H1 (cell line): ENCODE data around the gene TXNRD2. TPM values are rescaled to one million over a fixed set of nuclear protein-coding genes. Genes with fewer than 3 reads are reported as not detected.

ENCODE experiments used
- CTCF ChIA-PET: fragments of 300-600 bp; sonication (Branson Sonifier 250); formaldehyde crosslinking; loops from one replicate; lab custom pipeline; 2021; ENCODE audit not compliant: partially characterized antibody; lab: Charles Lee
- POLR2A ChIA-PET: fragments of 300-600 bp; sonication (Branson Sonifier 250); formaldehyde crosslinking; loops from one replicate; lab custom pipeline; 2021; ENCODE audit warnings: inconsistent platforms; ENCODE audit not compliant: partially characterized antibody; lab: Charles Lee
- DNase-seq, 2 experiments: peaks; one replicate each; pipeline versions ENCODE4 v3.0.0 to v3.0.0-alpha.2; 2010 to 2022; ENCODE audit warnings: low spot score in 2 of 2, low read depth in 1 of 2, mixed read lengths in 1 of 2
- FAIRE-seq: peaks from 2 replicates; lab custom pipeline; 2011; peaks lifted over from hg19 to GRCh38; lab: Jason Lieb, UNC
- H2AFZ ChIP-seq: 2 replicates; pipeline ENCODE4 v1.8.1; 2012; ENCODE audit warnings: low read length, inconsistent platforms
- H2AK5ac ChIP-seq: 2 replicates; pipeline ENCODE4 v1.6.1; 2013; ENCODE audit warnings: low read depth, low read length
- H2BK120ac ChIP-seq: replicated peaks from 2 replicates; pipeline ENCODE3; 2013; ENCODE audit warnings: low read depth, low read length, inconsistent platforms
- H2BK12ac ChIP-seq: 2 replicates; pipeline ENCODE4 v1.6.1; 2013; ENCODE audit warnings: low read depth, low read length
- H2BK15ac ChIP-seq: 2 replicates; pipeline ENCODE4 v1.6.1; 2013; ENCODE audit warnings: low read length
- H2BK20ac ChIP-seq: 2 replicates; pipeline ENCODE4 v1.6.1; 2013; ENCODE audit warnings: low read length
- H2BK5ac ChIP-seq: 2 replicates; pipeline ENCODE4 v1.6.1; 2013; ENCODE audit warnings: low read depth, low read length
- H3K14ac ChIP-seq: 2 replicates; pipeline ENCODE4 v1.6.1; 2013; ENCODE audit warnings: inconsistent platforms; ENCODE audit not compliant: insufficient read length
- H3K18ac ChIP-seq: 2 replicates; pipeline ENCODE4 v1.6.1; 2013; ENCODE audit warnings: low read length; ENCODE audit errors: extremely low read depth
- H3K23ac ChIP-seq: 2 replicates; pipeline ENCODE4 v1.6.1; 2013; ENCODE audit warnings: inconsistent platforms; ENCODE audit not compliant: insufficient read length
- H3K23me2 ChIP-seq: 2 replicates; pipeline ENCODE4 v1.6.1; 2013; ENCODE audit warnings: low read depth, low read length
- H3K27ac ChIP-seq: 2 replicates; pipeline ENCODE4 v1.6.1; 2011; ENCODE audit warnings: low read depth, low read length, inconsistent platforms
- H3K27me3 ChIP-seq, 4 experiments: replicated peaks in 1 of 4; 1 replicate in 1 of 4; 2 replicates in 3 of 4; pipeline versions ENCODE4 v1.6.1 to v1.8.1; 2011 to 2013; ENCODE audit warnings: low read length in 3 of 4, mild to moderate bottlenecking in 3 of 4, inconsistent platforms in 2 of 4, mixed read lengths in 2 of 4, moderate library complexity in 1 of 4; ENCODE audit not compliant: control insufficient read depth in 3 of 4, insufficient read depth in 3 of 4; ENCODE audit errors: extremely low read depth in 1 of 4
- H3K36me3 ChIP-seq, 4 experiments: 2 replicates each; pipeline versions ENCODE4 v1.6.1 to v1.8.1; 2011 to 2013; ENCODE audit warnings: mild to moderate bottlenecking in 4 of 4, low read length in 3 of 4, moderate library complexity in 2 of 4, control low read depth in 1 of 4, inconsistent platforms in 1 of 4; ENCODE audit not compliant: insufficient read depth in 4 of 4, control insufficient read depth in 2 of 4
- H3K4ac ChIP-seq: replicated peaks from 2 replicates; pipeline ENCODE3; 2013; ENCODE audit warnings: low read length, low read depth, mixed read lengths, inconsistent platforms; ENCODE audit not compliant: insufficient read length
- H3K4me1 ChIP-seq, 4 experiments: replicated peaks in 1 of 4; 1 replicate in 1 of 4; 2 replicates in 3 of 4; pipeline versions ENCODE4 v1.6.1 to v1.8.1; 2011 to 2013; ENCODE audit warnings: low read length in 3 of 4, inconsistent platforms in 2 of 4, mixed read lengths in 1 of 4; ENCODE audit not compliant: insufficient read depth in 4 of 4, control insufficient read depth in 3 of 4
- H3K4me2 ChIP-seq, 2 experiments: 2 replicates each; pipeline versions ENCODE4 v1.6.1 to v1.8.1; 2011 to 2013; ENCODE audit warnings: low read depth in 2 of 2, low read length in 2 of 2, control low read depth in 1 of 2, inconsistent platforms in 1 of 2, mild to moderate bottlenecking in 1 of 2; ENCODE audit not compliant: insufficient read depth in 1 of 2
- H3K4me3 ChIP-seq, 4 experiments: fragments of 200-600, 300-600 bp in 1 of 4; sonication (generic), shearing (Covaris generic), sonication (Bioruptor Twin) in 1 of 4; 2 replicates each; pipeline versions ENCODE4 v1.5.1 to v1.8.1; 2011 to 2016; ENCODE audit warnings: low read length in 4 of 4, low read depth in 3 of 4, control low read depth in 2 of 4, inconsistent platforms in 2 of 4, mild to moderate bottlenecking in 2 of 4, mixed read lengths in 1 of 4, moderate library complexity in 1 of 4; ENCODE audit not compliant: insufficient read depth in 2 of 4; ENCODE audit errors: extremely low read depth in 1 of 4
- H3K56ac ChIP-seq: replicated peaks from 2 replicates; pipeline ENCODE3; 2013; ENCODE audit warnings: low read depth, mild to moderate bottlenecking, mixed read lengths, low read length, inconsistent platforms; ENCODE audit not compliant: insufficient read length
- H3K79me1 ChIP-seq: 2 replicates; pipeline ENCODE4 v1.6.1; 2013; ENCODE audit warnings: low read depth, low read length, control low read depth
- H3K79me2 ChIP-seq, 2 experiments: 2 replicates each; pipeline versions ENCODE4 v1.6.1 to v1.8.1; 2012 to 2013; ENCODE audit warnings: low read length in 2 of 2, mild to moderate bottlenecking in 2 of 2, inconsistent platforms in 1 of 2; ENCODE audit not compliant: insufficient read depth in 2 of 2, control insufficient read depth in 1 of 2
- H3K9ac ChIP-seq, 4 experiments: replicated peaks in 1 of 4; 1 replicate in 1 of 4; 2 replicates in 3 of 4; pipeline versions ENCODE4 v1.6.1 to v1.8.1; 2011 to 2013; ENCODE audit warnings: low read depth in 3 of 4, low read length in 3 of 4, control low read depth in 2 of 4, mild to moderate bottlenecking in 2 of 4, moderate library complexity in 2 of 4, inconsistent platforms in 1 of 4; ENCODE audit errors: extremely low read depth in 1 of 4
- H3K9me3 ChIP-seq, 2 experiments: 2 replicates each; pipeline versions ENCODE4 v1.6.1 to v1.8.1; 2012 to 2013; ENCODE audit warnings: mild to moderate bottlenecking in 2 of 2, moderate library complexity in 2 of 2, control low read depth in 1 of 2, inconsistent platforms in 1 of 2, low read depth in 1 of 2, low read length in 1 of 2, mixed read lengths in 1 of 2; ENCODE audit not compliant: insufficient read depth in 2 of 2
- H4K20me1 ChIP-seq, 2 experiments: replicated peaks in 1 of 2; 2 replicates each; pipeline versions ENCODE3 to v1.8.1; 2011 to 2013; ENCODE audit warnings: inconsistent platforms in 2 of 2, low read length in 2 of 2, mild to moderate bottlenecking in 1 of 2; ENCODE audit not compliant: insufficient read depth in 2 of 2, control insufficient read depth in 1 of 2
- H4K5ac ChIP-seq: 2 replicates; pipeline ENCODE4 v1.6.1; 2013; ENCODE audit warnings: low read length, low read depth, mixed read lengths, inconsistent platforms; ENCODE audit not compliant: insufficient read length
- H4K8ac ChIP-seq: 2 replicates; pipeline ENCODE4 v1.8.0; 2013; ENCODE audit warnings: mild to moderate bottlenecking, moderate library complexity, low read length, inconsistent platforms; ENCODE audit not compliant: insufficient read depth; ENCODE audit errors: extremely low read depth
- H4K91ac ChIP-seq: replicated peaks from 2 replicates; pipeline ENCODE3; 2013; ENCODE audit warnings: low read length, mixed read lengths, inconsistent platforms; ENCODE audit not compliant: insufficient read length
- CBX5 ChIP-seq: fragments of 300-800, 300-1000 bp; sonication (generic); IDR thresholded peaks from 2 replicates; pipeline ENCODE4 v1.7.1; 2016; ENCODE audit warnings: antibody characterized with exemption, low read length, low read depth
- CBX8 ChIP-seq: fragments of 300-800, 300-1000 bp; sonication (generic); IDR thresholded peaks from 2 replicates; pipeline ENCODE4 v1.7.1; 2016; ENCODE audit warnings: low read depth, low read length, borderline replicate concordance
- JUN ChIP-seq: IDR thresholded peaks from 2 replicates; pipeline ENCODE4 v1.6.1; 2011; ENCODE audit warnings: low read depth, mild to moderate bottlenecking, improper control_type of control experiment, low read length
- KDM5A ChIP-seq: fragments of 200-600 bp; IDR thresholded peaks from 2 replicates; pipeline ENCODE4 v1.7.1; 2012; ENCODE audit warnings: mild to moderate bottlenecking, low read length, inconsistent platforms, mixed read lengths
- SAP30 ChIP-seq: fragments of 300-600 bp; sonication (generic); IDR thresholded peaks from 2 replicates; pipeline ENCODE4 v1.7.1; 2012; ENCODE audit warnings: low read length, moderate library complexity, mild to moderate bottlenecking, inconsistent platforms; ENCODE audit not compliant: insufficient read depth, insufficient replicate concordance
- SIRT6 ChIP-seq: IDR thresholded peaks from one replicate; pipeline ENCODE4 v1.7.1; 2012; ENCODE audit warnings: low read length, inconsistent platforms
- SP2 ChIP-seq: IDR thresholded peaks from 2 replicates; pipeline ENCODE4 v1.6.1; 2012; ENCODE audit warnings: mild to moderate bottlenecking, low read length, inconsistent platforms
- TAF7 ChIP-seq: optimal IDR thresholded peaks from 2 replicates; pipeline ENCODE3; 2011; ENCODE audit warnings: low read depth, mild to moderate bottlenecking, inconsistent platforms, low read length, moderate library complexity, borderline replicate concordance
- TBP ChIP-seq: IDR thresholded peaks from 2 replicates; pipeline ENCODE4 v1.6.1; 2011; ENCODE audit warnings: low read depth, low read length, improper control_type of control experiment
- ZNF274 ChIP-seq: IDR thresholded peaks from 2 replicates; pipeline ENCODE4 v1.7.0; 2012; ENCODE audit warnings: low read length, borderline replicate concordance; ENCODE audit errors: extremely low read depth
- WGBS, 2 experiments: shearing (Covaris generic) in 1 of 2; methylation state at CpG; one replicate each; pipeline versions ENCODE4 v1.1.6 to v1.1.7; 2013 to 2015; ENCODE audit warnings: low lambda C conversion rate in 2 of 2, mixed read lengths in 2 of 2, inconsistent platforms in 1 of 2, low coverage in 1 of 2, missing lambda C conversion rate in 1 of 2; ENCODE audit not compliant: insufficient replicate concordance in 2 of 2, insufficient coverage in 1 of 2, insufficient read length in 1 of 2; ENCODE audit errors: extremely low coverage in 1 of 2, missing lambda C conversion rate in 1 of 2; 5-methylcytosine and 5-hydroxymethylcytosine counted together
- polyA plus RNA-seq, 7 experiments: library from polyadenylated mRNA; depleted of rRNA in 3 of 7; stranded (reverse) in 5 of 7; unstranded in 2 of 7; fragments of >200 nt in 5 of 7; fragments of 200-250 nt in 2 of 7; gene quantifications; 1 replicate in 5 of 7; 2 replicates in 1 of 7; 4 replicates in 1 of 7; pipeline versions ENCODE4 v1.2.1 to v1.2.3, GENCODE V29; 2011 to 2013; ENCODE audit warnings: missing spikeins in 2 of 7, mixed read lengths in 2 of 7
- total RNA-seq: library from RNA; stranded (reverse); fragmentation: NEBNext Ultra II Directional; extraction: Animal tissue kit (Norgen Biotek cat#: 25700); gene quantifications from 2 replicates; pipeline ENCODE4 v1.2.1, GENCODE V29; 2021

Gene TXNRD2
- total and polyA plus RNA-seq, 2 of the 8 experiments (the other 6 are each of a cell fraction or from before 2014, with no cell fraction given): 14.8 to 21.9 TPM

- FAIRE-seq: no peak
- no peaks in the 10 kb centered on the region for H3K36me3 ChIP-seq
- DNase-seq: no peak
- no peak overlapping the region for H3K4ac ChIP-seq
- no peak overlapping the region for H4K91ac ChIP-seq
- H3K18ac ChIP-seq: no peak overlapping the region
- H4K20me1 ChIP-seq: no peaks in the 10 kb centered on the region
- H3K27me3 ChIP-seq: no peaks in the 10 kb centered on the region
- no peak overlapping the region for H4K8ac ChIP-seq
- H2BK5ac ChIP-seq: no peak overlapping the region
- no peak overlapping the region for H3K4me3 ChIP-seq
- WGBS, 2 experiments: 89% methylated on average over 3 of the region's 3 CpGs; no CpG with 5 or more reads in 1 of the 2 experiments
- peaks cover 0 to 7% (median 4%) of the 10 kb centered on the region in 4 experiments; a peak in 4 of 7 replicates for H3K4me1 ChIP-seq
- H3K79me2 ChIP-seq: no peaks in the 10 kb centered on the region
- no peak overlapping the region for H3K27ac ChIP-seq
- no peak overlapping the region for H3K9ac ChIP-seq
- H3K56ac ChIP-seq: no peak overlapping the region
- H3K23me2 ChIP-seq: no peaks in the 10 kb centered on the region
- no peak overlapping the region for H2BK12ac ChIP-seq
- TF ChIP-seq TAF7: no peak
- TF ChIP-seq SP2: no peak
- no peak for TF ChIP-seq CBX5
- TF ChIP-seq SAP30: no peak
- no peak for TF ChIP-seq JUN
- no peak for TF ChIP-seq TBP
- no peak for TF ChIP-seq SIRT6
- no peak for TF ChIP-seq ZNF274
- no peak for TF ChIP-seq CBX8
- no peak for TF ChIP-seq KDM5A
- H2BK120ac ChIP-seq: no peak overlapping the region
- no peak overlapping the region for H2AK5ac ChIP-seq
- ChIA-PET POLR2A (interaction anchor here (1.0 kb wide), 1 partner anchor 12 kb away, joined by 4 read pairs; the partner anchor contains the start of genes GNB1L and RTL10), CTCF (interaction anchor here (0.7 to 1.8 kb wide), 5 partner anchors 11 to 161 kb away, joined by 3 to 5 read pairs (median 3); no protein-coding TSS in a partner anchor)
- no peak overlapping the region for H4K5ac ChIP-seq
- H3K14ac ChIP-seq: no peak overlapping the region
- no peak overlapping the region for H2AFZ ChIP-seq
- H3K4me2 ChIP-seq: no peak overlapping the region
- no peak overlapping the region for H2BK15ac ChIP-seq
- H3K9me3 ChIP-seq: no peaks in the 10 kb centered on the region
- H3K79me1 ChIP-seq: no peaks in the 10 kb centered on the region; the same call in 1 of the 2 replicates
- no peak overlapping the region for H3K23ac ChIP-seq
- H2BK20ac ChIP-seq: no peak overlapping the region
Measured at GRCh38 chr22:19866665-19867009, 75.0 kb downstream of the TXNRD2 start.
